SW480 (cell line): ENCODE measurements around the gene STARD3NL.
"Not testable (repeated sequence)": the region's sequence is repeated elsewhere in the genome, so short reads cannot be mapped to it uniquely, and the experiment has no call there.

ENCODE experiments used
- DNase-seq: peaks from one replicate; pipeline ENCODE4 v3.0.0-alpha.2; 2016; ENCODE audit warnings: low spot score

STARD3NL gene

GRCh38 chr7:38269704-38270346 is 91.8 kb downstream of the STARD3NL start:
- DNase-seq = not testable (repeated sequence)

- not testable (repeated sequence) for DNase-seq
Observed at GRCh38 chr7:38270405-38270804, 92.4 kb downstream of the STARD3NL start.

- no peak for DNase-seq
Observed at GRCh38 chr7:38273286-38273995, 95.4 kb downstream of the STARD3NL start, which contains the start of gene TARP. Gene TARP (minus strand): TSS chr7:38273636.

- DNase-seq = no peak
Observed at GRCh38 chr7:38274486-38274885, 96.4 kb downstream of the STARD3NL start.

GRCh38 chr7:38274927-38275620 is 97.0 kb downstream of the STARD3NL start:
- no peak for DNase-seq

GRCh38 chr7:38276096-38276877 is 98.2 kb downstream of the STARD3NL start:
- no peak for DNase-seq

GRCh38 chr7:38280000-38280399 is 102.0 kb downstream of the STARD3NL start:
- no peak for DNase-seq
